Thymus (tissue), 11 donors: ENCODE data around the gene PPFIA2. TPM values are rescaled to one million over a fixed set of nuclear protein-coding genes. Genes with fewer than 3 reads are reported as not detected.

ENCODE experiments used
- DNase-seq, 9 donors: peaks; one replicate each; pipeline ENCODE4 v3.0.0-alpha.2; 2013; ENCODE audit warnings: low spot score in 9 of 9, low read depth in 6 of 9, missing footprints in 1 of 9
- H3K27ac ChIP-seq, 2 donors: one replicate each; pipeline ENCODE4 v1.5.1; 2013; ENCODE audit warnings: control low read depth in 1 of 2, low read depth in 1 of 2, low read length in 1 of 2, mild to moderate bottlenecking in 1 of 2, moderate library complexity in 1 of 2
- H3K27me3 ChIP-seq, 2 donors: one replicate each; pipeline ENCODE4 v1.5.1; 2013; ENCODE audit warnings: low read length in 1 of 2; ENCODE audit not compliant: control insufficient read depth in 2 of 2, insufficient read depth in 1 of 2
- H3K36me3 ChIP-seq, 2 donors: one replicate each; pipeline ENCODE4 v1.5.1; 2013; ENCODE audit warnings: low read length in 1 of 2, mild to moderate bottlenecking in 1 of 2, moderate library complexity in 1 of 2; ENCODE audit not compliant: control insufficient read depth in 2 of 2, insufficient read depth in 2 of 2
- H3K4me1 ChIP-seq, 2 donors: one replicate each; pipeline ENCODE4 v1.5.1; 2013; ENCODE audit warnings: low read length in 2 of 2; ENCODE audit not compliant: control insufficient read depth in 2 of 2, insufficient read depth in 2 of 2
- H3K4me3 ChIP-seq, 2 donors: one replicate each; pipeline ENCODE4 v1.5.1; 2013; ENCODE audit warnings: low read length in 2 of 2, control low read depth in 1 of 2, mild to moderate bottlenecking in 1 of 2
- H3K9me3 ChIP-seq, 2 donors: one replicate each; pipeline ENCODE4 v1.5.1; 2013; ENCODE audit warnings: low read length in 1 of 2, mild to moderate bottlenecking in 1 of 2; ENCODE audit not compliant: control insufficient read depth in 2 of 2, insufficient read depth in 1 of 2
- WGBS: extraction: QIAGEN DNeasy Blood & Tissue Kit; methylation state at CpG from one replicate; pipeline ENCODE4 v1.1.7; 2013; 5-methylcytosine and 5-hydroxymethylcytosine counted together
- polyA plus RNA-seq: library from polyadenylated mRNA; stranded (reverse); fragments of 200-250 nt; gene quantifications from one replicate; pipeline ENCODE4 v1.2.3, GENCODE V29; 2013
- total RNA-seq: library from RNA; stranded (reverse); fragments of 120-200 nt; gene quantifications from one replicate; pipeline ENCODE4 v1.2.4, GENCODE V29; 2013
- donor health status: healthy.

PPFIA2 gene
- total and polyA plus RNA-seq, 2 donors: 0.23 to 0.24 TPM

DNA sequence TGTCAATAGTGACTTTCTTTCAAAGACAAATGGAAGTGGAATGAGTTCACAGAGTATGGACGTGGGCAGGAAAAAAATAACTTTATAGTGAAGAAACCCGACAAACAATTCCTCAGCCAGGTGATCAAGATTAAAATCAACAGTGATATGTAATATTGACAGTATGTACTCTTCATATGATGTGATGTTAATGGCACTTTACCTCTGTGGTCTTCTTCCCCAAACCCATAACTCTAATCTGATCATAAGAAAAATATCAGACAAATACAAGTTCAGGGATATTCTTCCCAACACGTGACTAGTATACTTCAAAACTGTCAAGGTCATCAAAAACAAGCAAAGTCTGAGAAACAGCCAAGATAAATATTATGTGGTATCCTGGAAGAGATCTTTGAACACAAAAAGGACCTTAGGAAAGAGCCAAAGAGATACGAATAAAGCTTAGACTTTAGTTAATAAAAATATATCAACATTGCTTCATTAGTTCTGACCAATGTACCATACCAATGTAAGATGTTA, 215.5 kb downstream of the PPFIA2 start:
- Histone ChIP-seq H3K4me3 (no peak overlapping the region), H3K4me1 (no peaks in the 10 kb centered on the region), H3K9me3 (no peaks in the 10 kb centered on the region), H3K27me3 (no peaks in the 10 kb centered on the region), H3K27ac (no peak overlapping the region), H3K36me3 (no peaks in the 10 kb centered on the region)
- WGBS: 86% methylated on average over 4 of the region's 4 CpGs
- no peak for DNase-seq

- H3K9me3 ChIP-seq: no peaks in the 10 kb centered on the region
- no peaks in the 10 kb centered on the region for H3K4me1 ChIP-seq
- WGBS: 88% methylated on average over 4 of the region's 4 CpGs
- no peak overlapping the region for H3K27ac ChIP-seq
- no peaks in the 10 kb centered on the region for H3K36me3 ChIP-seq
- DNase-seq: no peak
- no peaks in the 10 kb centered on the region for H3K27me3 ChIP-seq
- no peak overlapping the region for H3K4me3 ChIP-seq
Measured at GRCh38 chr12:81542065-81543010, 216.8 kb downstream of the PPFIA2 start.

GRCh38 chr12:81541121-81541520, 218.0 kb downstream of the PPFIA2 start:
- DNase-seq: no peak
- Histone ChIP-seq H3K36me3 (no peaks in the 10 kb centered on the region), H3K4me3 (no peak overlapping the region), H3K4me1 (no peaks in the 10 kb centered on the region), H3K27ac (no peak overlapping the region), H3K27me3 (no peaks in the 10 kb centered on the region), H3K9me3 (no peaks in the 10 kb centered on the region)

DNA sequence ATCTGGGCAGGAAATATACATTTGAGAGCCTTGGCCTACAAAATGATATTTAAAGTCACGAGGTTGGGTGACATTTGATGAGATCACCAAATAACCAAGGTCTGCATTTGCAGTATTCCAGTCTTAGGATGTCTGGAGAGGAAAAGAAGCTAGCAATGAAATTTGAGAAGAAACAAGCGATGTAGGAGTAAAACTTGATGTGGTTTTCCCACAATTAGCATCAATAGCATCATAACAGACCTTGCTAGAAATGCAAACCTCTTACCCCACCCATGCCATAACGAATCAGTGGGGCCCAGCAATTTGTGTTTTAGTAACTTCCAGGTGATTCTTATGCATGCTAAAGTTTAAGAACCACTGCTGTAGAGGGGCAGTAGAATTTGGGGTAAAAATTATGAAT, 219.9 kb downstream of the PPFIA2 start:
- Histone ChIP-seq H3K9me3 (no peaks in the 10 kb centered on the region), H3K4me1 (no peaks in the 10 kb centered on the region), H3K27ac (no peak overlapping the region), H3K36me3 (no peaks in the 10 kb centered on the region), H3K27me3 (no peaks in the 10 kb centered on the region), H3K4me3 (no peak overlapping the region)
- WGBS: 62% methylated on average over 3 of the region's 3 CpGs
- no peak for DNase-seq

DNA sequence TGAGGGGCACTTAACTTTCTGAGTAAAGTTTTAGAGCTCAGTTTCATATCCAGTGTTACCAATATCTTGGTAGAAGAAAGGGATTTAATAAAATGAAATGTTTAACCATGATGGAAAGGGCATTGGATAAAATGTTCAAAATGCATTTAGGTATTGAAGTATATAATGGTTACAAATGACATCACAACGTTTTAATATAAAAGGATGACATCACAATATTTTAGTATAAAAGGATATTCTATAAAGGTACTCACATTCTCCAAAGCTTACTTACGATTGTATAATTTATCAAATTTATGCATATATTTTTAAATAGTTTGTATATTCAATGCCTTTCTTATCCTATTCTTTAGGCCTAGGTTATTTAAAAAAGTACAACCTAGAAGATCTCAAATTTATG, 226.1 kb downstream of the PPFIA2 start:
- H3K27me3 ChIP-seq: no peaks in the 10 kb centered on the region
- H3K9me3 ChIP-seq: no peaks in the 10 kb centered on the region
- H3K36me3 ChIP-seq: no peaks in the 10 kb centered on the region
- H3K4me3 ChIP-seq: no peak overlapping the region
- no peak for DNase-seq
- no peaks in the 10 kb centered on the region for H3K4me1 ChIP-seq
- 72% methylated on average over 2 of the region's 2 CpGs for WGBS
- no peak overlapping the region for H3K27ac ChIP-seq

GRCh38 chr12:81530352-81530751, 228.8 kb downstream of the PPFIA2 start:
- Histone ChIP-seq H3K36me3 (no peaks in the 10 kb centered on the region), H3K27me3 (no peaks in the 10 kb centered on the region), H3K4me1 (no peaks in the 10 kb centered on the region), H3K4me3 (no peak overlapping the region), H3K27ac (no peak overlapping the region), H3K9me3 (no peaks in the 10 kb centered on the region)
- WGBS: 82% methylated on average over 2 of the region's 2 CpGs
- no peak for DNase-seq

GRCh38 chr12:81520064-81520945, 238.8 kb downstream of the PPFIA2 start:
- no peak for DNase-seq
- Histone ChIP-seq H3K4me3 (no peak overlapping the region), H3K27me3 (no peaks in the 10 kb centered on the region), H3K36me3 (no peaks in the 10 kb centered on the region), H3K27ac (no peak overlapping the region), H3K4me1 (no peaks in the 10 kb centered on the region), H3K9me3 (no peaks in the 10 kb centered on the region)
- WGBS: 77% methylated on average over 6 of the region's 6 CpGs

GRCh38 chr12:81518638-81519037, 240.5 kb downstream of the PPFIA2 start:
- Histone ChIP-seq H3K9me3 (no peaks in the 10 kb centered on the region), H3K27me3 (no peaks in the 10 kb centered on the region), H3K27ac (no peak overlapping the region), H3K4me1 (no peaks in the 10 kb centered on the region), H3K36me3 (no peaks in the 10 kb centered on the region), H3K4me3 (no peak overlapping the region)
- WGBS: 94% methylated on average over 1 of the region's 1 CpG
- DNase-seq: no peak

DNA sequence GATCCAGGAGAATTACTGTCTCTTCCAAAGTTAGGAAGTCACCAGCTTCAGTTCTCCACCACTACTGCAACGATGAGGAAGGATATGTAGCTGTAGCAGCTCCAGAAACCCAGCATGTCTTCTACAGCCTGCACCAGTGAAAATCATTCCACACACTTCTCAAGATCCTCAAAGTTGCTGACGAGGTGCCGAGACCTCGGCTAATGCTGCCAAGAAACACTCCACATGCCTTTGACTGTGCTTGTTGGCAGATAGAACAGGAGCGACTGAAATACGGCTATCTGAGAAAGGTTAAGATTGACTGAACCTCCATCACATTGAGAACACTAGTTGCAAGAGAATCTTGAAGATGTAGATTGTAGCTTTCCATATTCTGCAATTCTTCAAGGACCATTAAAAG, 241.9 kb downstream of the PPFIA2 start:
- DNase-seq: no peak
- no peak overlapping the region for H3K27ac ChIP-seq
- no peaks in the 10 kb centered on the region for H3K27me3 ChIP-seq
- 93% methylated on average over 6 of the region's 6 CpGs for WGBS
- H3K36me3 ChIP-seq: no peaks in the 10 kb centered on the region
- H3K9me3 ChIP-seq: no peaks in the 10 kb centered on the region
- H3K4me1 ChIP-seq: no peaks in the 10 kb centered on the region
- H3K4me3 ChIP-seq: no peak overlapping the region
